Ovary (tissue), 3 donors: ENCODE measurements around the gene SWAP70.

Experiments
- POLR2A ChIP-seq: fragments of 450-650 bp; IDR thresholded peaks from one replicate; pipeline ENCODE4 v1.6.1; 2017; ENCODE audit warnings: antibody characterized with exemption, mild to moderate bottlenecking, moderate library complexity
- TF ChIP-seq, protein P1 (sequence below), 3 donors: fragments of 450-650 bp in 2 of 3; fragments of 200-600 bp in 1 of 3; IDR thresholded peaks; one replicate each; pipeline versions ENCODE4 v1.5.1 to v1.8.0; 2016 to 2022; ENCODE audit warnings: antibody characterized with exemption in 3 of 3, mild to moderate bottlenecking in 1 of 3
- donor health status: DM: no; HTN: no; CAD: no.

DNA sequence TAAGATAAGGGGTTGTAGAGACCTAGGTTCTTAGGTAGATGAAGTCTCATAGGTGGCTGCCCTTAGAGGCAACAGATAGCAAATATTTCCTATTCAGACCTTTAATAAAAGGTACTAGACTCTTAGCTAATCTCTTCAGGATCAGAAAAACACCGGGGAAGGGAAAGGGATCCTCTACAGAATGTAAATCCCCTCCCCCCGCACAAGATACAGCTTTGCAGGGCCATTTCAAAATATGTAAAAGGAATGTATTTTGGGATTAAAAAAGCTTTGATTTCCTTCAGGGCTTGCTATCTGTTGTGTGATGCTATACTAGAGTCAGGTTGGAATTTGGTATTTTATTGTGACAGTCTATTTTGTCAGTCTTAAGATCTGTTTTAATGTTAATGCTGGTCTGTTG, 113.2 kb downstream of the SWAP70 start:
- TF ChIP-seq, protein P1, sequence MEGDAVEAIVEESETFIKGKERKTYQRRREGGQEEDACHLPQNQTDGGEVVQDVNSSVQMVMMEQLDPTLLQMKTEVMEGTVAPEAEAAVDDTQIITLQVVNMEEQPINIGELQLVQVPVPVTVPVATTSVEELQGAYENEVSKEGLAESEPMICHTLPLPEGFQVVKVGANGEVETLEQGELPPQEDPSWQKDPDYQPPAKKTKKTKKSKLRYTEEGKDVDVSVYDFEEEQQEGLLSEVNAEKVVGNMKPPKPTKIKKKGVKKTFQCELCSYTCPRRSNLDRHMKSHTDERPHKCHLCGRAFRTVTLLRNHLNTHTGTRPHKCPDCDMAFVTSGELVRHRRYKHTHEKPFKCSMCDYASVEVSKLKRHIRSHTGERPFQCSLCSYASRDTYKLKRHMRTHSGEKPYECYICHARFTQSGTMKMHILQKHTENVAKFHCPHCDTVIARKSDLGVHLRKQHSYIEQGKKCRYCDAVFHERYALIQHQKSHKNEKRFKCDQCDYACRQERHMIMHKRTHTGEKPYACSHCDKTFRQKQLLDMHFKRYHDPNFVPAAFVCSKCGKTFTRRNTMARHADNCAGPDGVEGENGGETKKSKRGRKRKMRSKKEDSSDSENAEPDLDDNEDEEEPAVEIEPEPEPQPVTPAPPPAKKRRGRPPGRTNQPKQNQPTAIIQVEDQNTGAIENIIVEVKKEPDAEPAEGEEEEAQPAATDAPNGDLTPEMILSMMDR (IDR thresholded peaks at IDR 0.05): no peak
- no peak for TF ChIP-seq POLR2A
